Skeletal muscle satellite cell (primary cell): ENCODE data around the gene PDGFRA. TPM values are rescaled to one million over a fixed set of nuclear protein-coding genes. Genes with fewer than 3 reads are reported as not detected.

Experiments used
- H3K27me3 ChIP-seq: 2 replicates; pipeline ENCODE4 v1.7.0; 2013; ENCODE audit warnings: low read length; ENCODE audit not compliant: control insufficient read depth, insufficient read depth
- H3K36me3 ChIP-seq: 2 replicates; pipeline ENCODE4 v1.7.0; 2013; ENCODE audit warnings: mild to moderate bottlenecking, control low read depth, low read length; ENCODE audit not compliant: insufficient read depth
- H3K4me1 ChIP-seq: 2 replicates; pipeline ENCODE4 v1.7.0; 2013; ENCODE audit warnings: low read length; ENCODE audit not compliant: control insufficient read depth, insufficient read depth
- H3K4me2 ChIP-seq: 2 replicates; pipeline ENCODE4 v1.7.0; 2013; ENCODE audit warnings: mild to moderate bottlenecking, low read length
- H3K4me3 ChIP-seq: 2 replicates; pipeline ENCODE4 v1.7.0; 2013; ENCODE audit warnings: low read length
- H3K9ac ChIP-seq: 2 replicates; pipeline ENCODE4 v1.7.0; 2013; ENCODE audit warnings: mild to moderate bottlenecking, low read depth, low read length, moderate library complexity
- H3K9me3 ChIP-seq: replicated peaks from 2 replicates; pipeline ENCODE4 v1.7.0; 2013; ENCODE audit warnings: mild to moderate bottlenecking, control low read depth, low read length
- total RNA-seq: library from RNA; depleted of rRNA; stranded (reverse); fragments of >200 nt; gene quantifications from 2 replicates; pipeline ENCODE4 v1.2.3, GENCODE V29; 2012; rRNA removed

PDGFRA gene
- 143 and 180 TPM in 2 replicates for total RNA-seq

GRCh38 chr4:54228961-54229501, at the start of gene PDGFRA:
Gene PDGFRA, plus strand, starts transcription at chr4:54229293. Its CDS starts 29,476 bp downstream, at chr4:54258769.
- peak within 1 kb of the TSS; percentile 72 for H3K4me3 ChIP-seq
- H3K36me3 ChIP-seq, result no peaks in the 10 kb centered on the region
- H3K4me1 ChIP-seq, result peaks cover 46% of the 10 kb centered on the region
- peak within 1 kb of the TSS; percentile 93 for H3K4me2 ChIP-seq
- H3K9me3 ChIP-seq, result no peaks in the 10 kb centered on the region
- H3K9ac ChIP-seq, result no peak within 1 kb of the TSS
- H3K27me3 ChIP-seq, result peaks cover 22% of the 10 kb centered on the region

GRCh38 chr4:54184581-54184980, 44.5 kb upstream of the PDGFRA start:
- H3K4me2 ChIP-seq, result no peak overlapping the region
- H3K4me1 ChIP-seq, result no peaks in the 10 kb centered on the region
- no peaks in the 10 kb centered on the region for H3K36me3 ChIP-seq
- no peak overlapping the region for H3K4me3 ChIP-seq
- H3K27me3 ChIP-seq, result no peaks in the 10 kb centered on the region
- H3K9me3 ChIP-seq, result no peaks in the 10 kb centered on the region
- no peak overlapping the region for H3K9ac ChIP-seq

- Histone ChIP-seq H3K27me3 (no peaks in the 10 kb centered on the region), H3K9me3 (no peaks in the 10 kb centered on the region), H3K4me2 (no peak overlapping the region), H3K4me1 (no peaks in the 10 kb centered on the region), H3K9ac (no peak overlapping the region), H3K4me3 (no peak overlapping the region), H3K36me3 (no peaks in the 10 kb centered on the region)
These were observed 43.9 kb upstream of the PDGFRA start for GRCh38 chr4:54185044-54185780.

GRCh38 chr4:54185866-54186265, 43.2 kb upstream of the PDGFRA start:
- Histone ChIP-seq H3K36me3 (no peaks in the 10 kb centered on the region), H3K4me1 (no peaks in the 10 kb centered on the region), H3K27me3 (no peaks in the 10 kb centered on the region), H3K9me3 (no peaks in the 10 kb centered on the region), H3K4me3 (no peak overlapping the region), H3K9ac (no peak overlapping the region), H3K4me2 (no peak overlapping the region)

GRCh38 chr4:54186371-54186770, 42.7 kb upstream of the PDGFRA start:
- no peaks in the 10 kb centered on the region for H3K9me3 ChIP-seq
- no peak overlapping the region for H3K9ac ChIP-seq
- no peak overlapping the region for H3K4me2 ChIP-seq
- H3K4me1 ChIP-seq, result no peaks in the 10 kb centered on the region
- no peaks in the 10 kb centered on the region for H3K36me3 ChIP-seq
- no peaks in the 10 kb centered on the region for H3K27me3 ChIP-seq
- H3K4me3 ChIP-seq, result no peak overlapping the region

- no peak overlapping the region for H3K4me3 ChIP-seq
- no peaks in the 10 kb centered on the region for H3K9me3 ChIP-seq
- no peaks in the 10 kb centered on the region for H3K4me1 ChIP-seq
- no peak overlapping the region for H3K4me2 ChIP-seq
- no peaks in the 10 kb centered on the region for H3K27me3 ChIP-seq
- no peak overlapping the region for H3K9ac ChIP-seq
- H3K36me3 ChIP-seq, result no peaks in the 10 kb centered on the region
These were observed 41.9 kb upstream of the PDGFRA start for GRCh38 chr4:54187148-54187547.

GRCh38 chr4:54189140-54189539, 40.0 kb upstream of the PDGFRA start:
- no peak overlapping the region for H3K9ac ChIP-seq
- H3K9me3 ChIP-seq, result no peaks in the 10 kb centered on the region
- H3K4me1 ChIP-seq, result no peaks in the 10 kb centered on the region
- H3K27me3 ChIP-seq, result no peaks in the 10 kb centered on the region
- H3K4me3 ChIP-seq, result no peak overlapping the region
- H3K36me3 ChIP-seq, result no peaks in the 10 kb centered on the region
- H3K4me2 ChIP-seq, result no peak overlapping the region

GRCh38 chr4:54192811-54193210, 36.3 kb upstream of the PDGFRA start:
- H3K27me3 ChIP-seq, result no peaks in the 10 kb centered on the region
- H3K36me3 ChIP-seq, result no peaks in the 10 kb centered on the region
- H3K4me3 ChIP-seq, result no peak overlapping the region
- H3K4me1 ChIP-seq, result peaks cover 8% of the 10 kb centered on the region
- H3K9me3 ChIP-seq, result no peaks in the 10 kb centered on the region
- no peak overlapping the region for H3K4me2 ChIP-seq
- H3K9ac ChIP-seq, result no peak overlapping the region

GRCh38 chr4:54197926-54198325, 31.2 kb upstream of the PDGFRA start:
- Histone ChIP-seq H3K36me3 (no peaks in the 10 kb centered on the region), H3K4me3 (no peak overlapping the region), H3K4me1 (peaks cover 8% of the 10 kb centered on the region), H3K4me2 (no peak overlapping the region), H3K27me3 (no peaks in the 10 kb centered on the region), H3K9ac (peak overlapping the region; percentile 1), H3K9me3 (no peaks in the 10 kb centered on the region)

- Histone ChIP-seq H3K4me3 (no peak overlapping the region), H3K36me3 (no peaks in the 10 kb centered on the region), H3K9me3 (no peaks in the 10 kb centered on the region), H3K27me3 (no peaks in the 10 kb centered on the region), H3K9ac (no peak overlapping the region), H3K4me2 (no peak overlapping the region), H3K4me1 (peaks cover 8% of the 10 kb centered on the region)
These were observed 29.2 kb upstream of the PDGFRA start for GRCh38 chr4:54199919-54200318.

GRCh38 chr4:54209617-54210016, 19.5 kb upstream of the PDGFRA start:
- H3K4me1 ChIP-seq, result no peaks in the 10 kb centered on the region
- no peaks in the 10 kb centered on the region for H3K27me3 ChIP-seq
- H3K9me3 ChIP-seq, result no peaks in the 10 kb centered on the region
- no peak overlapping the region for H3K9ac ChIP-seq
- no peak overlapping the region for H3K4me3 ChIP-seq
- no peak overlapping the region for H3K4me2 ChIP-seq
- no peaks in the 10 kb centered on the region for H3K36me3 ChIP-seq

- Histone ChIP-seq H3K4me3 (no peak overlapping the region), H3K27me3 (no peaks in the 10 kb centered on the region), H3K9me3 (no peaks in the 10 kb centered on the region)
These were observed 16.1 kb upstream of the PDGFRA start for GRCh38 chr4:54213001-54213400.

More at GRCh38 chr4:54213001-54213400, 16.1 kb upstream of the PDGFRA start:
- H3K9ac ChIP-seq, result no peak overlapping the region
- no peaks in the 10 kb centered on the region for H3K36me3 ChIP-seq
- peaks cover 1% of the 10 kb centered on the region for H3K4me1 ChIP-seq
- no peak overlapping the region for H3K4me2 ChIP-seq
